CD8-positive, alpha-beta memory T cell (primary cell): ENCODE measurements around the gene MGLL. TPM values are rescaled to one million over a fixed set of nuclear protein-coding genes. Genes with fewer than 3 reads are reported as not detected.
"Not testable (repeated sequence)": the region's sequence is repeated elsewhere in the genome, so short reads cannot be mapped to it uniquely, and the experiment has no call there.

Experiments used
- CTCF ChIA-PET: fragments of 350-600 bp; sonication (Branson Sonifier 250); formaldehyde crosslinking; loops from one replicate; lab custom pipeline; 2021; ENCODE audit warnings: antibody characterized with exemption; lab: Charles Lee
- POLR2A ChIA-PET: fragments of 350-600 bp; sonication (Branson Sonifier 250); formaldehyde crosslinking; loops from one replicate; lab custom pipeline; 2021; ENCODE audit warnings: antibody characterized with exemption; lab: Charles Lee
- DNase-seq, 5 donors: peaks; one replicate each; pipeline versions ENCODE4 v3.0.0 to v3.0.0-alpha.2; 2020 to 2022; ENCODE audit warnings: mixed read lengths in 1 of 5
- H3K27ac ChIP-seq: one replicate; pipeline ENCODE4 v1.7.0; 2013; ENCODE audit warnings: low read depth, mild to moderate bottlenecking, low read length, moderate library complexity
- H3K27me3 ChIP-seq: 2 replicates; pipeline ENCODE4 v1.7.0; 2013; ENCODE audit warnings: low read length, mild to moderate bottlenecking; ENCODE audit not compliant: insufficient read depth, poor library complexity, severe bottlenecking
- H3K36me3 ChIP-seq: 2 replicates; pipeline ENCODE4 v1.7.0; 2013; ENCODE audit warnings: mild to moderate bottlenecking, low read length, moderate library complexity; ENCODE audit not compliant: insufficient read depth
- H3K4me1 ChIP-seq: 2 replicates; pipeline ENCODE4 v1.7.0; 2013; ENCODE audit warnings: mild to moderate bottlenecking, low read length, moderate library complexity; ENCODE audit not compliant: insufficient read depth
- H3K4me3 ChIP-seq: 2 replicates; pipeline ENCODE4 v1.7.0; 2013; ENCODE audit warnings: mild to moderate bottlenecking, low read length
- H3K9me3 ChIP-seq: 2 replicates; pipeline ENCODE4 v1.7.0; 2013; ENCODE audit warnings: mild to moderate bottlenecking, low read length
- H3K27ac Mint-ChIP-seq, 8 donors: one replicate each; pipeline ENCODE4 v1.8.0; 2020 to 2021; ENCODE audit warnings: mixed read lengths in 8 of 8, mild to moderate bottlenecking in 6 of 8, inconsistent platforms in 3 of 8, moderate library complexity in 3 of 8
- H3K27me3 Mint-ChIP-seq, 2 donors: one replicate each; pipeline ENCODE4 v1.8.0; 2020 to 2021; ENCODE audit warnings: mixed read lengths in 2 of 2, mild to moderate bottlenecking in 1 of 2, moderate library complexity in 1 of 2
- H3K36me3 Mint-ChIP-seq, 3 donors: one replicate each; pipeline ENCODE4 v1.8.0; 2020 to 2021; ENCODE audit warnings: mixed read lengths in 3 of 3, inconsistent platforms in 1 of 3, mild to moderate bottlenecking in 1 of 3
- H3K4me1 Mint-ChIP-seq, 3 donors: one replicate each; pipeline ENCODE4 v1.8.0; 2020 to 2021; ENCODE audit warnings: mixed read lengths in 3 of 3, inconsistent platforms in 1 of 3, mild to moderate bottlenecking in 1 of 3
- H3K4me3 Mint-ChIP-seq, 7 donors: one replicate each; pipeline ENCODE4 v1.8.0; 2020 to 2021; ENCODE audit warnings: mixed read lengths in 7 of 7, mild to moderate bottlenecking in 6 of 7, moderate library complexity in 4 of 7, inconsistent platforms in 2 of 7
- H3K9me3 Mint-ChIP-seq, 5 donors: one replicate each; pipeline ENCODE4 v1.8.0; 2020 to 2022; ENCODE audit warnings: mixed read lengths in 5 of 5, mild to moderate bottlenecking in 3 of 5, moderate library complexity in 2 of 5, inconsistent platforms in 1 of 5
- polyA plus RNA-seq: library from polyadenylated mRNA; unstranded; fragments of 300-500 nt; fragmentation: Illumina TruSeq; gene quantifications from one replicate; pipeline ENCODE4 v1.2.3, GENCODE V29; 2021
- total RNA-seq, 2 experiments: library from RNA; stranded (reverse); gene quantifications; one replicate each; pipeline ENCODE4 v1.2.3, GENCODE V29; 2021

MGLL gene
- total and polyA plus RNA-seq, 3 experiments from 2014 or later: 3.0 to 5.9 (median 5.3) TPM

GRCh38 chr3:127710155-127710941 lies 112.0 kb downstream of the MGLL start:
- no peaks in the 10 kb centered on the region for H3K36me3 ChIP-seq
- POLR2A ChIA-PET: no interaction called here
- no peaks in the 10 kb centered on the region for H3K9me3 Mint-ChIP-seq
- no peak overlapping the region for H3K4me3 ChIP-seq
- no peak overlapping the region for H3K4me3 Mint-ChIP-seq
- H3K4me1 ChIP-seq: no peaks in the 10 kb centered on the region
- CTCF ChIA-PET: interaction anchor here (0.9 to 1.6 kb wide), 2 partner anchors 16 to 26 kb away, joined by 3 to 4 read pairs; no protein-coding TSS in a partner anchor
- H3K27ac ChIP-seq: no peak overlapping the region
- H3K27me3 Mint-ChIP-seq: peaks cover under 1 to 1% of the 10 kb centered on the region in 2 donors
- no peaks in the 10 kb centered on the region for H3K4me1 Mint-ChIP-seq
- DNase-seq: no peak
- H3K36me3 Mint-ChIP-seq: no peaks in the 10 kb centered on the region
- no peaks in the 10 kb centered on the region for H3K27me3 ChIP-seq
- H3K27ac Mint-ChIP-seq: no peak overlapping the region
- no peaks in the 10 kb centered on the region for H3K9me3 ChIP-seq

GRCh38 chr3:127709320-127710060 lies 112.8 kb downstream of the MGLL start:
- H3K36me3 ChIP-seq: no peaks in the 10 kb centered on the region
- H3K4me3 ChIP-seq: no peak overlapping the region
- Mint-ChIP-seq H3K36me3 (no peaks in the 10 kb centered on the region), H3K9me3 (peaks cover 0 to 3% (median 0%) of the 10 kb centered on the region in 5 donors), H3K27me3 (peaks cover 0 to 3% of the 10 kb centered on the region in 2 donors), H3K4me1 (no peaks in the 10 kb centered on the region), H3K4me3 (no peak overlapping the region), H3K27ac (no peak overlapping the region)
- no peaks in the 10 kb centered on the region for H3K9me3 ChIP-seq
- H3K27ac ChIP-seq: no peak overlapping the region
- ChIA-PET CTCF (interaction anchor here (1.6 kb wide), 1 partner anchor 15 kb away, joined by 4 read pairs; no protein-coding TSS in a partner anchor), POLR2A (no interaction called here)
- no peaks in the 10 kb centered on the region for H3K4me1 ChIP-seq
- DNase-seq: no peak
- H3K27me3 ChIP-seq: no peaks in the 10 kb centered on the region

- ChIA-PET POLR2A (no interaction called here), CTCF (no interaction called here)
- no peak overlapping the region for H3K4me3 Mint-ChIP-seq
- no peak for DNase-seq
- peaks cover under 1 to 4% of the 10 kb centered on the region in 2 donors for H3K27me3 Mint-ChIP-seq
- H3K36me3 Mint-ChIP-seq: no peaks in the 10 kb centered on the region
- H3K27me3 ChIP-seq: no peaks in the 10 kb centered on the region
- H3K9me3 ChIP-seq: no peaks in the 10 kb centered on the region
- no peak overlapping the region for H3K27ac ChIP-seq
- no peak overlapping the region for H3K4me3 ChIP-seq
- no peaks in the 10 kb centered on the region for H3K36me3 ChIP-seq
- H3K4me1 Mint-ChIP-seq: no peaks in the 10 kb centered on the region
- H3K9me3 Mint-ChIP-seq: peaks cover 0 to 3% (median 0%) of the 10 kb centered on the region in 5 donors
- no peaks in the 10 kb centered on the region for H3K4me1 ChIP-seq
- H3K27ac Mint-ChIP-seq: no peak overlapping the region
These were observed 113.5 kb downstream of the MGLL start for GRCh38 chr3:127708837-127709236.

GRCh38 chr3:127707851-127708411 lies 114.4 kb downstream of the MGLL start:
- Histone ChIP-seq H3K4me1 (no peaks in the 10 kb centered on the region), H3K9me3 (no peaks in the 10 kb centered on the region), H3K4me3 (no peak overlapping the region), H3K36me3 (no peaks in the 10 kb centered on the region), H3K27me3 (no peaks in the 10 kb centered on the region), H3K27ac (no peak overlapping the region)
- POLR2A ChIA-PET: interaction anchor here (0.7 kb wide), 1 partner anchor 11 kb away, joined by 3 read pairs; no protein-coding TSS in a partner anchor
- no peak for DNase-seq
- Mint-ChIP-seq H3K27me3 (peaks cover 8 to 9% of the 10 kb centered on the region in 2 donors), H3K4me1 (no peaks in the 10 kb centered on the region), H3K4me3 (no peak overlapping the region), H3K36me3 (no peaks in the 10 kb centered on the region), H3K9me3 (peaks cover 0 to 3% (median 2%) of the 10 kb centered on the region in 5 donors), H3K27ac (no peak overlapping the region)
- CTCF ChIA-PET: interaction anchor here (0.7 kb wide), 1 partner anchor 14 kb away, joined by 3 read pairs; no protein-coding TSS in a partner anchor

- CTCF ChIA-PET: interaction anchor here (1.0 kb wide), 1 partner anchor 11 kb away, joined by 3 read pairs; no protein-coding TSS in a partner anchor
- H3K9me3 ChIP-seq: no peaks in the 10 kb centered on the region
- H3K36me3 ChIP-seq: no peaks in the 10 kb centered on the region
- H3K27ac ChIP-seq: no peak overlapping the region
- no peak overlapping the region for H3K4me3 ChIP-seq
- Mint-ChIP-seq H3K27ac (no peak overlapping the region), H3K9me3 (peaks cover 0 to 3% (median 2%) of the 10 kb centered on the region in 5 donors), H3K27me3 (peaks cover 8 to 9% of the 10 kb centered on the region in 2 donors), H3K4me1 (no peaks in the 10 kb centered on the region), H3K36me3 (no peaks in the 10 kb centered on the region), H3K4me3 (no peak overlapping the region)
- POLR2A ChIA-PET: no interaction called here
- no peaks in the 10 kb centered on the region for H3K27me3 ChIP-seq
- H3K4me1 ChIP-seq: no peaks in the 10 kb centered on the region
- no peak for DNase-seq
These were observed 115.4 kb downstream of the MGLL start for GRCh38 chr3:127706785-127707351.

GRCh38 chr3:127706312-127706711 lies 116.0 kb downstream of the MGLL start:
- H3K4me3 ChIP-seq: no peak overlapping the region
- H3K4me3 Mint-ChIP-seq: no peak overlapping the region

GRCh38 chr3:127704840-127705239 lies 117.5 kb downstream of the MGLL start:
- H3K4me3 ChIP-seq, H3K4me1 ChIP-seq, H3K4me1 Mint-ChIP-seq, POLR2A ChIA-PET, H3K36me3 ChIP-seq, CTCF ChIA-PET, H3K27ac ChIP-seq, H3K27me3 ChIP-seq, H3K36me3 Mint-ChIP-seq, H3K9me3 ChIP-seq, H3K4me3 Mint-ChIP-seq, H3K27ac Mint-ChIP-seq, DNase-seq, H3K9me3 Mint-ChIP-seq: not testable (repeated sequence)
- H3K27me3 Mint-ChIP-seq: peaks cover 10 to 14% of the 10 kb centered on the region in 2 donors

More at GRCh38 chr3:127706312-127706711, 116.0 kb downstream of the MGLL start:
- no peak overlapping the region for H3K27ac Mint-ChIP-seq
- CTCF ChIA-PET: interaction anchor here (1.0 kb wide), 1 partner anchor 11 kb away, joined by 3 read pairs; no protein-coding TSS in a partner anchor
- Histone ChIP-seq H3K9me3 (no peaks in the 10 kb centered on the region), H3K4me1 (no peaks in the 10 kb centered on the region), H3K36me3 (no peaks in the 10 kb centered on the region), H3K27ac (no peak overlapping the region), H3K27me3 (no peaks in the 10 kb centered on the region)
- POLR2A ChIA-PET: no interaction called here
- no peaks in the 10 kb centered on the region for H3K36me3 Mint-ChIP-seq
- no peak for DNase-seq
- H3K27me3 Mint-ChIP-seq: peaks cover 11 to 13% of the 10 kb centered on the region in 2 donors
- H3K4me1 Mint-ChIP-seq: no peaks in the 10 kb centered on the region
- H3K9me3 Mint-ChIP-seq: peaks cover 0 to 3% (median 2%) of the 10 kb centered on the region in 5 donors
